Spleen (tissue), 7 donors: ENCODE measurements around the gene AGMO.

Experiments used
- POLR2A ChIP-seq, 3 donors: fragments of 450-650 bp; IDR thresholded peaks; one replicate each; pipeline ENCODE4 v1.5.1; 2017; ENCODE audit warnings: antibody characterized with exemption in 3 of 3, mild to moderate bottlenecking in 1 of 3
- TF ChIP-seq, protein P1 (sequence below), 11 experiments: fragments of 200-600 bp in 7 of 11; fragments of 450-650 bp in 4 of 11; sonication (generic) in 4 of 11; IDR thresholded peaks in 8 of 11; conservative IDR thresholded peaks in 3 of 11; 1 replicate in 7 of 11; 2 replicates in 4 of 11; pipeline versions ENCODE4 v1.4.0 to v1.8.0; 2016 to 2021; ENCODE audit warnings: antibody characterized with exemption in 11 of 11, inconsistent platforms in 4 of 11, mild to moderate bottlenecking in 1 of 11
- donor health status: DM: no; HTN: no; CAD: no; lungs with moderate emphysema.
- donor health status: DM: no; HTN: no; CAD: no.
- donor health status: DM: no; HTN: no; CAD: no.

DNA sequence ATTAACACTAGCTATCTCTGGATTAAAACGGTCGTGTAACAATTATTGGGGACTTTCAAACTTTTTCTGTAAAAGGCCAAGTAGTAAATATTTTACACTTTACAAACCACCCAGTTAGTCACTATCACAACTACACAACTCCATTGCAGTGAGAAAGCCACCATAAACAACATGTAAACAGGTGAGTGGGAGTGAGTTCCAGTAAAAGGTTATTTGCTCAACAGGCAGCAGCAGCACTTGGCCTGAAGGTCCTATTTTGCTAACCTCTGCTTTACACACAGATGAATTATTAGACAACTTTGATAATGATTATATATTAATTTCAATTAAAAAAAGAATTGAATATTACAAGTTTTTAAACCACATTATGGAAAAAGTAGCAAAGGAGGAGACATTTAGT, 15.8 kb upstream of the AGMO start:
- TF ChIP-seq, protein P1, sequence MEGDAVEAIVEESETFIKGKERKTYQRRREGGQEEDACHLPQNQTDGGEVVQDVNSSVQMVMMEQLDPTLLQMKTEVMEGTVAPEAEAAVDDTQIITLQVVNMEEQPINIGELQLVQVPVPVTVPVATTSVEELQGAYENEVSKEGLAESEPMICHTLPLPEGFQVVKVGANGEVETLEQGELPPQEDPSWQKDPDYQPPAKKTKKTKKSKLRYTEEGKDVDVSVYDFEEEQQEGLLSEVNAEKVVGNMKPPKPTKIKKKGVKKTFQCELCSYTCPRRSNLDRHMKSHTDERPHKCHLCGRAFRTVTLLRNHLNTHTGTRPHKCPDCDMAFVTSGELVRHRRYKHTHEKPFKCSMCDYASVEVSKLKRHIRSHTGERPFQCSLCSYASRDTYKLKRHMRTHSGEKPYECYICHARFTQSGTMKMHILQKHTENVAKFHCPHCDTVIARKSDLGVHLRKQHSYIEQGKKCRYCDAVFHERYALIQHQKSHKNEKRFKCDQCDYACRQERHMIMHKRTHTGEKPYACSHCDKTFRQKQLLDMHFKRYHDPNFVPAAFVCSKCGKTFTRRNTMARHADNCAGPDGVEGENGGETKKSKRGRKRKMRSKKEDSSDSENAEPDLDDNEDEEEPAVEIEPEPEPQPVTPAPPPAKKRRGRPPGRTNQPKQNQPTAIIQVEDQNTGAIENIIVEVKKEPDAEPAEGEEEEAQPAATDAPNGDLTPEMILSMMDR (IDR thresholded peaks at IDR 0.05 in 8 of 11, conservative IDR thresholded peaks at IDR 0.05 in 3 of 11) = no peak
- no peak for TF ChIP-seq POLR2A (IDR thresholded peaks at IDR 0.05)
